Osteoblast (primary cell): ENCODE results near the gene ZNF492. TPM values are rescaled to one million over a fixed set of nuclear protein-coding genes. Genes with fewer than 3 reads are reported as not detected.

Experiments
- DNase-seq: peaks from one replicate; pipeline ENCODE4 v3.0.0; 2011; ENCODE audit warnings: low spot score, mixed read lengths; ENCODE audit not compliant: insufficient read length; ENCODE audit errors: missing footprints
- H2AFZ ChIP-seq: 2 replicates; pipeline ENCODE4 v1.6.0; 2011; ENCODE audit warnings: mild to moderate bottlenecking, low read length
- H3K27ac ChIP-seq: 2 replicates; pipeline ENCODE4 v1.5.1; 2011; ENCODE audit warnings: mild to moderate bottlenecking, low read depth, low read length, moderate library complexity
- H3K27me3 ChIP-seq: 2 replicates; pipeline ENCODE4 v1.6.0; 2012; ENCODE audit warnings: mild to moderate bottlenecking, control low read depth, inconsistent platforms, low read length, moderate library complexity; ENCODE audit not compliant: insufficient read depth
- H3K36me3 ChIP-seq: 2 replicates; pipeline ENCODE4 v1.5.1; 2011; ENCODE audit warnings: mild to moderate bottlenecking, low read length, control low read depth, moderate library complexity; ENCODE audit not compliant: insufficient read depth
- H3K4me1 ChIP-seq: 2 replicates; pipeline ENCODE4 v1.5.1; 2011; ENCODE audit warnings: mild to moderate bottlenecking, low read length, control low read depth, moderate library complexity; ENCODE audit not compliant: insufficient read depth
- H3K4me2 ChIP-seq: 2 replicates; pipeline ENCODE4 v1.6.0; 2011; ENCODE audit warnings: mild to moderate bottlenecking, low read length; ENCODE audit not compliant: insufficient read depth
- H3K4me3 ChIP-seq: fragments of 200-600 bp; sonication (generic); 3 replicates; pipeline ENCODE4 v1.5.1; 2012; ENCODE audit warnings: mild to moderate bottlenecking, low read length, inconsistent platforms; ENCODE audit not compliant: insufficient read depth
- H3K79me2 ChIP-seq: 2 replicates; pipeline ENCODE4 v1.6.0; 2012; ENCODE audit warnings: mild to moderate bottlenecking, low read length, control low read depth, inconsistent platforms; ENCODE audit not compliant: insufficient read depth
- H3K9me3 ChIP-seq: 2 replicates; pipeline ENCODE4 v1.5.1; 2011; ENCODE audit warnings: low read depth, low read length, control low read depth
- H4K20me1 ChIP-seq: 2 replicates; pipeline ENCODE4 v1.6.0; 2012; ENCODE audit warnings: mild to moderate bottlenecking, low read length, control low read depth; ENCODE audit not compliant: insufficient read depth
- total RNA-seq: library from RNA; depleted of rRNA; stranded (reverse); fragments of >200 nt; gene quantifications from 2 replicates; pipeline ENCODE4 v1.2.3, GENCODE V29; 2012
- TF ChIP-seq, protein P1 (sequence below): IDR thresholded peaks from 2 replicates; pipeline ENCODE4 v1.5.1; 2011; ENCODE audit warnings: mild to moderate bottlenecking, low read depth, low read length, moderate library complexity; ENCODE audit errors: extremely low read depth

ZNF492 gene
- total RNA-seq, 1 donor, result 0.36 TPM

DNA sequence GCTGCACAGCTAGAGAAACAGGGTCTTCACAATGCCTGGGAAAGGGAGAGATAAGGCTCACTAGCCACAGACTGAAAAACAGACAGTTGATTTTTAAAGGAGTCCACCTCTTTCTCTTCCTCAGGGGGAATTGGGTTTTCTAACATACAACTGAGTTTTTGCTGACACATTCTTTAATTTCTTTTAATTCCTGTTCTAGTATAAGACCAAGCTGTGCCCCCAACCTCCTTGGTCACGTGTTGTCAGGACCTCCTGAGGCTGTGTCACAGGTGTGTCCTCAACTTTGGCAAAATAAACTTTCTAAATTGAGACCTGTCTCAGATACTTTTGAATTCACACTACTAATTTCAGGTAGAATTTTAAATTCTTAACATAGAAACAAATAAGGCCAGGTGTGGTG is 12.1 kb upstream of the ZNF492 start:
- Histone ChIP-seq H3K4me2 (no peak overlapping the region), H4K20me1 (no peaks in the 10 kb centered on the region), H3K36me3 (no peaks in the 10 kb centered on the region), H3K79me2 (no peaks in the 10 kb centered on the region), H3K4me3 (no peak overlapping the region), H3K27ac (no peak overlapping the region), H3K27me3 (no peaks in the 10 kb centered on the region), H3K4me1 (no peaks in the 10 kb centered on the region), H3K9me3 (no peaks in the 10 kb centered on the region), H2AFZ (no peak overlapping the region)
- no peak for DNase-seq
- TF ChIP-seq, protein P1, sequence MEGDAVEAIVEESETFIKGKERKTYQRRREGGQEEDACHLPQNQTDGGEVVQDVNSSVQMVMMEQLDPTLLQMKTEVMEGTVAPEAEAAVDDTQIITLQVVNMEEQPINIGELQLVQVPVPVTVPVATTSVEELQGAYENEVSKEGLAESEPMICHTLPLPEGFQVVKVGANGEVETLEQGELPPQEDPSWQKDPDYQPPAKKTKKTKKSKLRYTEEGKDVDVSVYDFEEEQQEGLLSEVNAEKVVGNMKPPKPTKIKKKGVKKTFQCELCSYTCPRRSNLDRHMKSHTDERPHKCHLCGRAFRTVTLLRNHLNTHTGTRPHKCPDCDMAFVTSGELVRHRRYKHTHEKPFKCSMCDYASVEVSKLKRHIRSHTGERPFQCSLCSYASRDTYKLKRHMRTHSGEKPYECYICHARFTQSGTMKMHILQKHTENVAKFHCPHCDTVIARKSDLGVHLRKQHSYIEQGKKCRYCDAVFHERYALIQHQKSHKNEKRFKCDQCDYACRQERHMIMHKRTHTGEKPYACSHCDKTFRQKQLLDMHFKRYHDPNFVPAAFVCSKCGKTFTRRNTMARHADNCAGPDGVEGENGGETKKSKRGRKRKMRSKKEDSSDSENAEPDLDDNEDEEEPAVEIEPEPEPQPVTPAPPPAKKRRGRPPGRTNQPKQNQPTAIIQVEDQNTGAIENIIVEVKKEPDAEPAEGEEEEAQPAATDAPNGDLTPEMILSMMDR, result no peak

DNA sequence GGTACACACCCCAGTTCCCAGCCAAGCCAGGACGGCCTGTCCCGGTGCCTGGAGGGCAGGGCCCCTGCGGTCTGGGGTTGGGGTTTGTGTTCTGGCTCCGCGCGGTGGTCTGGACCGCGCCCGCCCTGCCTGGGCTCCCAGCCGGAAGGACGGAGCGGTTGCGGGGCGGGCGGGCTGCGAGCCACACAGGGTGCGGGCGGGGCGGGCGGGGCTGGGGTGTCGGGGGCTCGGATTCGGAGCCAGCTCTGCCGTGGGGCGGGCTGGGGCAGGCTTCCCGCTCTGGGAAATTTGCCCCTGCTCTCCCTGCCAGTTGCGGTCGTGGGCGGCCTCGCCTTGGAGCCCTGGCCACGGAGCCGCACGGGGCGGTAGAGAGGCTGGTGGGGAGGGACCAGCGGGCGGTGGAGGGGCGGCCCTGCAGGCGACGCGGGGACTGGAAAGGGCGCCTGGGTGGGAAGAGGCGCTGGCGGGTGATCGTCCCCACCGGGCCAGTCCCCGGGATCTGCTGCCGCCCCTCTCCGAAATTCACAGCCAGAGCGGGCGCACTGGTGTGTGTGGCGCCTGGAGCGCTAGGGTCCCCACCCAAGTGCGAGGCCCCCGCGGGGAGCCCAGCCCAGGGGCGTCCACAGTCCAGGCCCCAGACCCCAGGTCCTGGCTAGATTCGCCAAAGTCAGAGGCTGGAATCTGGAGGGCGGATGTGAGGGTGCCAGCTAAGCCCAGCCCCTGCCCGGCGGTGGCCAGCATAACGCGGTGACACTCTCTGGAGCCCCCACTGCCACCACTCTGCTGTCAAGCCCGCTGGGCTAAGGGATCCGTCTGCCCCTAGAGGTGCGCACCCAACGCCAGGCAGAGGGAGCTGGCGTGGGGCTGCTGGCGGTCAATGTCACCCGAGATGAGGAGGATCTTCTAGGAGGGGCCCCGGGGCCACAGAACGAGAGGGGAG is 11.0 kb upstream of the ZNF492 start:
- H3K4me2 ChIP-seq, result no peak overlapping the region
- no peak overlapping the region for H3K27ac ChIP-seq
- no peaks in the 10 kb centered on the region for H3K79me2 ChIP-seq
- no peak overlapping the region for H3K4me3 ChIP-seq
- no peaks in the 10 kb centered on the region for H3K9me3 ChIP-seq
- peak; percentile 56 for DNase-seq
- H4K20me1 ChIP-seq, result no peaks in the 10 kb centered on the region
- no peaks in the 10 kb centered on the region for H3K36me3 ChIP-seq
- no peaks in the 10 kb centered on the region for H3K27me3 ChIP-seq
- TF ChIP-seq, protein P1, result no peak
- no peak overlapping the region for H2AFZ ChIP-seq
- no peaks in the 10 kb centered on the region for H3K4me1 ChIP-seq

DNA sequence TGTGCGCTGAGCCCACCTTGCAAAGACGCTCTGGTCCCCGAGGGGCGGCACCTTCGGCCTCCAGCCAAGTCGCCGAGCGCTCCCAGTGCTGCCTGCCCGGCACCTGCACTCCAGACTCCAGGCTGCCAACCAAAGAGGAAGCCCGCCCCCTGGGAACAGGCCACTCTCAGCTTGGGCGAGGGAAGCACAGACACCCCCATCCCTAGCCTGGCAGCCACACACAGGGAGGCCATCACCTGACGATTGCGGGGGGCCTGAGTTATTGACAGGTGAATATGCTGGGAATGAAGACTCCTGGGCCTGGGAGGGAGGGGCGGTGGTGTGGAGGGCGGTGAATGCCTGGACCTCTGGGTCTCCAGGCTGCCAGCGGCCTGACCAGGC is 10.3 kb upstream of the ZNF492 start:
- TF ChIP-seq, protein P1, result no peak

DNA sequence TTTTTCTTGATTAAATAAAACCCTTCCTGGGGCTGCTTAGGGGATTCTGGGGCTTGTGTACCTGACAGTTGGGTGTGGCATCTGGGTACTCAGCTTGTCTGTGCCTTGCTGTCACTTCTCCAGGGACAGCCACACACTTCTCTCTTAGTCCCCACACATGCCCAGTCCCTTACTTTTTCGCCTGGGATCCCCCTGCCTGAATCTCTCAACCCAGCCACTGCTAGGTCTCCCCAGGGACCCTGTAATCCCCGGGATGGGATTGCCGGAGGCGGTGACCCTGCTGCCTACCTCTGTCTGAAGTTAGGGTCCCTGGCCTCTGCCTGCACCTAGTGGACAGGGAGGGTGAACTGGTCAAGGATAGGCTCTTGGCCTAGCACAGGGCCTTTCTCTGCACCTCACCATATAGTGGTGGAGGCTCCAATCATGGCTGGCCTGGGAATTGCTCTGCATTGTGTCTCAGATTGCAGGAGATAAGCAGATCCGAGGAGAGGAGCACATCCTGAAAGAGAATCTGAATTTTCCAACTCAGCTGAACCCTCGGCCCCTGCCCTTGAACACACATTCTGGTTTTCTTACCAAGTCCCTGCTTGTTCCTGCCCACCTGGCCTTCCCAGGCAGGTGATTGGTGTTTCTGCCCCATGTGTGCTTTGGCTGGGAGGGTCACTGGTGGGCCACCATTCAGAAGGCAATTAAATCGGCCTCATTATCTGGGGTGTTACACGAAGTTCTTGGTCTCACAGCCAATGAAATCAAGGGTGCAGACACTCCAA is 8.7 kb upstream of the ZNF492 start:
- no peaks in the 10 kb centered on the region for H3K27me3 ChIP-seq
- no peaks in the 10 kb centered on the region for H3K79me2 ChIP-seq
- H4K20me1 ChIP-seq, result no peaks in the 10 kb centered on the region
- no peak overlapping the region for H3K4me2 ChIP-seq
- peak; percentile 45 for DNase-seq
- H3K4me1 ChIP-seq, result no peaks in the 10 kb centered on the region
- no peaks in the 10 kb centered on the region for H3K36me3 ChIP-seq
- no peak overlapping the region for H3K27ac ChIP-seq
- no peak overlapping the region for H3K4me3 ChIP-seq
- TF ChIP-seq, protein P1, result no peak
- no peaks in the 10 kb centered on the region for H3K9me3 ChIP-seq
- H2AFZ ChIP-seq, result no peak overlapping the region

More for the DNA sequence above, 10.3 kb upstream of the ZNF492 start:
- H3K4me1 ChIP-seq, result no peaks in the 10 kb centered on the region
- no peaks in the 10 kb centered on the region for H3K9me3 ChIP-seq
- no peaks in the 10 kb centered on the region for H4K20me1 ChIP-seq
- H3K79me2 ChIP-seq, result no peaks in the 10 kb centered on the region
- H3K27me3 ChIP-seq, result no peaks in the 10 kb centered on the region
- H3K4me3 ChIP-seq, result no peak overlapping the region
- H2AFZ ChIP-seq, result no peak overlapping the region
- H3K36me3 ChIP-seq, result no peaks in the 10 kb centered on the region
- DNase-seq, result peak; percentile 26
- H3K27ac ChIP-seq, result no peak overlapping the region
- H3K4me2 ChIP-seq, result no peak overlapping the region
